OCI-LY7 (cell line): ENCODE measurements around the gene DIAPH2. TPM values are rescaled to one million over a fixed set of nuclear protein-coding genes. Genes with fewer than 3 reads are reported as not detected.

ENCODE experiments used
- BruUV-seq: library from RNA; stranded (reverse); fragments of 400-500 nt; replicated peaks from 2 replicates; lab custom pipeline; 2021; lab: Mats Ljungman, UMichigan
- CTCF ChIA-PET: fragments of 300-600 bp; sonication (Branson Sonifier 250); formaldehyde crosslinking; loops from one replicate; lab custom pipeline; 2022; ENCODE audit warnings: antibody characterized with exemption; ENCODE audit not compliant: unreplicated experiment; lab: Charles Lee
- POLR2A ChIA-PET: fragments of 300-600 bp; sonication (Branson Sonifier 250); formaldehyde crosslinking; loops from one replicate; lab custom pipeline; 2022; ENCODE audit warnings: antibody characterized with exemption; lab: Charles Lee
- DNase-seq: peaks from one replicate; pipeline ENCODE4 v3.0.0-alpha.2; 2015; ENCODE audit warnings: low spot score
- H2AFZ ChIP-seq: fragments of 200-600 bp; sonication (generic), shearing (Covaris generic); 2 replicates; pipeline ENCODE4 v1.6.1; 2014; ENCODE audit warnings: mild to moderate bottlenecking, antibody characterized with exemption, low read length, moderate library complexity
- H3K27ac ChIP-seq: fragments of 200-600 bp; sonication (generic); 2 replicates; pipeline ENCODE4 v1.5.1; 2014; ENCODE audit warnings: mixed run types, low read depth, mild to moderate bottlenecking, moderate library complexity, low read length, inconsistent platforms; ENCODE audit not compliant: poor library complexity, severe bottlenecking
- H3K36me3 ChIP-seq: fragments of 200-600 bp; sonication (generic); 2 replicates; pipeline ENCODE4 v1.6.1; 2014; ENCODE audit warnings: mild to moderate bottlenecking, antibody characterized with exemption, low read length, moderate library complexity, mixed read lengths; ENCODE audit not compliant: insufficient read depth
- H3K4me1 ChIP-seq: fragments of 200-600 bp; sonication (generic); 2 replicates; pipeline ENCODE4 v1.5.1; 2014; ENCODE audit warnings: mild to moderate bottlenecking, low read length; ENCODE audit not compliant: insufficient read depth, poor library complexity, severe bottlenecking
- H3K4me2 ChIP-seq: fragments of 200-600 bp; sonication (generic); 2 replicates; pipeline ENCODE4 v1.6.1; 2014; ENCODE audit warnings: mild to moderate bottlenecking, low read length
- H3K4me3 ChIP-seq: fragments of 200-600 bp; sonication (generic); 2 replicates; pipeline ENCODE4 v1.5.1; 2014; ENCODE audit warnings: mild to moderate bottlenecking, low read depth, low read length; ENCODE audit not compliant: poor library complexity, severe bottlenecking
- H3K79me2 ChIP-seq: fragments of 200-600 bp; sonication (generic); 2 replicates; pipeline ENCODE4 v1.6.1; 2016; ENCODE audit warnings: low read depth, mild to moderate bottlenecking, low read length, moderate library complexity, mixed read lengths; ENCODE audit not compliant: insufficient read depth
- H3K9me2 ChIP-seq: fragments of 200-600 bp; sonication (generic); 2 replicates; pipeline ENCODE4 v1.6.1; 2016; ENCODE audit warnings: mild to moderate bottlenecking, low read length, mixed read lengths; ENCODE audit not compliant: insufficient read depth
- H3K9me3 ChIP-seq: fragments of 200-600 bp; sonication (generic); 2 replicates; pipeline ENCODE4 v1.6.1; 2014; ENCODE audit warnings: mild to moderate bottlenecking, mixed run types, low read length, mixed read lengths
- H4K20me1 ChIP-seq: fragments of 200-600 bp; sonication (generic); 2 replicates; pipeline ENCODE4 v1.6.1; 2014; ENCODE audit warnings: mild to moderate bottlenecking, antibody characterized with exemption, low read length, moderate library complexity, mixed read lengths; ENCODE audit not compliant: insufficient read depth
- EZH2phosphoT487 ChIP-seq: fragments of 200-600 bp; sonication (generic); IDR thresholded peaks from 2 replicates; pipeline ENCODE4 v1.6.1; 2018; ENCODE audit warnings: low read depth, borderline replicate concordance, mild to moderate bottlenecking, mixed run types, antibody characterized with exemption, low read length, moderate library complexity, mixed read lengths
- intact Hi-C: fragments of 100-400 bp; cut with micrococcal nuclease; formaldehyde crosslinking; loops from one replicate; pipeline ENCODE4 v1.10.0; 2022; ENCODE audit not compliant: unreplicated experiment
- total RNA-seq, 2 experiments: library from RNA; depleted of rRNA in 1 of 2; stranded (reverse); fragments of >200 nt in 1 of 2; shearing (Covaris generic) in 1 of 2; gene quantifications; 2 replicates each; pipeline ENCODE4 v1.2.3, GENCODE V29; 2014 to 2022
- TF ChIP-seq, protein P1 (sequence below): fragments of 200-600 bp; sonication (generic); conservative IDR thresholded peaks from 2 replicates; pipeline ENCODE4 v1.5.1; 2014; ENCODE audit warnings: mild to moderate bottlenecking, antibody characterized with exemption, low read length, moderate library complexity, mixed read lengths

DIAPH2 gene
- total RNA-seq, 2 experiments from 2014 or later, result 21.3 to 21.5 TPM

DNA sequence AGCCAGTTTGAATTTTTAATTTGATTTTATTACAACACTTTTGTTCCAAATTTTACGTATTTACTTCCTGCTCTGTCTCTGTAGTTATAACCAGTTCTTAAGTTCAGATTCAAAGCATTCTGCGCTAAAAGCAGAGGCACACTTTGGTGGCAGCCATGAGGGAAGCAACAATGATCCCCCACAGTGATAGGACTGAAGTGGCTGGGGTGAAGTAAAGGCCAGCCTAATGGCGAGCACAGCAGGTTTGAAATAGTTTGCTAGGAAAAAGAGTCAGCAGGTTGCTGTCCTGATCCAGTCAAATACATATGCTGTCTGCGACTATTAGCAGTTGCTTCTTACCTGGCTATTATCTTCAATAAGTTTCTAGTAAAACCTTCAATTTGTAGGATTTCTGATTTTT is 375.4 kb downstream of the DIAPH2 start:
- DNase-seq, result no peak
- H2AFZ ChIP-seq, result no peak overlapping the region
- H3K4me3 ChIP-seq, result no peak overlapping the region
- ChIA-PET POLR2A (no interaction called here), CTCF (no interaction called here)
- no peaks in the 10 kb centered on the region for H3K79me2 ChIP-seq
- no TSS peak for BruUV-seq
- H3K36me3 ChIP-seq, result no peaks in the 10 kb centered on the region
- TF ChIP-seq, protein P1, sequence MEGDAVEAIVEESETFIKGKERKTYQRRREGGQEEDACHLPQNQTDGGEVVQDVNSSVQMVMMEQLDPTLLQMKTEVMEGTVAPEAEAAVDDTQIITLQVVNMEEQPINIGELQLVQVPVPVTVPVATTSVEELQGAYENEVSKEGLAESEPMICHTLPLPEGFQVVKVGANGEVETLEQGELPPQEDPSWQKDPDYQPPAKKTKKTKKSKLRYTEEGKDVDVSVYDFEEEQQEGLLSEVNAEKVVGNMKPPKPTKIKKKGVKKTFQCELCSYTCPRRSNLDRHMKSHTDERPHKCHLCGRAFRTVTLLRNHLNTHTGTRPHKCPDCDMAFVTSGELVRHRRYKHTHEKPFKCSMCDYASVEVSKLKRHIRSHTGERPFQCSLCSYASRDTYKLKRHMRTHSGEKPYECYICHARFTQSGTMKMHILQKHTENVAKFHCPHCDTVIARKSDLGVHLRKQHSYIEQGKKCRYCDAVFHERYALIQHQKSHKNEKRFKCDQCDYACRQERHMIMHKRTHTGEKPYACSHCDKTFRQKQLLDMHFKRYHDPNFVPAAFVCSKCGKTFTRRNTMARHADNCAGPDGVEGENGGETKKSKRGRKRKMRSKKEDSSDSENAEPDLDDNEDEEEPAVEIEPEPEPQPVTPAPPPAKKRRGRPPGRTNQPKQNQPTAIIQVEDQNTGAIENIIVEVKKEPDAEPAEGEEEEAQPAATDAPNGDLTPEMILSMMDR, result no peak
- TF ChIP-seq EZH2phosphoT487, result no peak
- intact Hi-C loops, result no loop called here
- no peaks in the 10 kb centered on the region for H3K9me2 ChIP-seq
- H3K4me2 ChIP-seq, result no peak overlapping the region
- no peak overlapping the region for H3K27ac ChIP-seq
- no peaks in the 10 kb centered on the region for H3K4me1 ChIP-seq
- no peaks in the 10 kb centered on the region for H3K9me3 ChIP-seq
- H4K20me1 ChIP-seq, result no peaks in the 10 kb centered on the region

- Histone ChIP-seq H2AFZ (no peak overlapping the region), H3K79me2 (no peaks in the 10 kb centered on the region), H3K9me3 (no peaks in the 10 kb centered on the region), H3K36me3 (no peaks in the 10 kb centered on the region), H3K4me3 (no peak overlapping the region), H3K27ac (no peak overlapping the region), H3K4me2 (no peak overlapping the region), H3K4me1 (no peaks in the 10 kb centered on the region), H3K9me2 (no peaks in the 10 kb centered on the region), H4K20me1 (no peaks in the 10 kb centered on the region)
- intact Hi-C loops, result no loop called here
- BruUV-seq, result no TSS peak
- CTCF ChIA-PET, result no interaction called here
- TF ChIP-seq, protein P1, result no peak
- TF ChIP-seq EZH2phosphoT487, result no peak
- DNase-seq, result no peak
- POLR2A ChIA-PET, result interaction anchor here (1.1 kb wide), 2 partner anchors 9 to 13 kb away, joined by 3 read pairs; no protein-coding TSS in a partner anchor
These were observed 380.4 kb downstream of the DIAPH2 start for GRCh38 chrX:97065066-97065465.

GRCh38 chrX:97065973-97066372 is 381.3 kb downstream of the DIAPH2 start:
- H3K9me2 ChIP-seq, result no peaks in the 10 kb centered on the region
- TF ChIP-seq, protein P1, result no peak
- TF ChIP-seq EZH2phosphoT487, result no peak
- DNase-seq, result no peak
- H3K36me3 ChIP-seq, result no peaks in the 10 kb centered on the region
- CTCF ChIA-PET, result no interaction called here
- H3K9me3 ChIP-seq, result no peaks in the 10 kb centered on the region
- H3K27ac ChIP-seq, result no peak overlapping the region
- H3K4me1 ChIP-seq, result no peaks in the 10 kb centered on the region
- no peaks in the 10 kb centered on the region for H3K79me2 ChIP-seq
- H3K4me3 ChIP-seq, result no peak overlapping the region
- no TSS peak for BruUV-seq
- H3K4me2 ChIP-seq, result no peak overlapping the region
- H2AFZ ChIP-seq, result no peak overlapping the region
- intact Hi-C loops, result no loop called here
- POLR2A ChIA-PET, result interaction anchor here (1.1 kb wide), 2 partner anchors 10 to 14 kb away, joined by 3 read pairs; no protein-coding TSS in a partner anchor
- H4K20me1 ChIP-seq, result no peaks in the 10 kb centered on the region
